ENCODE measurements around the gene CASP3.

The CASP3 gene

GRCh38 chr4:184666670-184667069 lies 17.4 kb upstream of the CASP3 start:
- no peak overlapping the region for H3K18ac ChIP-seq (ENCODE audit: low read depth in 1 of 2, low read length in 2 of 2)
- H3K4me3 ChIP-seq (ENCODE audit: insufficient read depth in 1 of 2, low read depth in 1 of 2, low read length in 2 of 2) = no peak overlapping the region
- no peak overlapping the region for H3K9ac ChIP-seq (ENCODE audit: low read length)
- no peak overlapping the region for H2BK12ac ChIP-seq (ENCODE audit: low read length in 2 of 2)
- peaks cover 11 to 48% of the 10 kb centered on the region in 2 experiments for H3K36me3 ChIP-seq (ENCODE audit: control insufficient read depth in 1 of 2, insufficient read depth in 2 of 2, low read depth in 1 of 2, low read length in 2 of 2)
- H4K8ac ChIP-seq (ENCODE audit: low read length) = no peak overlapping the region
- no peak overlapping the region for H3K27ac ChIP-seq (ENCODE audit: low read length, poor library complexity, severe bottlenecking)
- H3K4ac ChIP-seq (ENCODE audit: low read depth in 1 of 2, low read length in 2 of 2) = no peak overlapping the region
- H2AFZ ChIP-seq (ENCODE audit: low read depth, low read length) = no peak overlapping the region
- H3K4me2 ChIP-seq (ENCODE audit: low read length, poor library complexity, severe bottlenecking) = no peak overlapping the region
- no peak overlapping the region for H2BK5ac ChIP-seq (ENCODE audit: low read depth, low read length, poor library complexity, severe bottlenecking)
- H3K23ac ChIP-seq (ENCODE audit: low read length in 2 of 2) = no peak overlapping the region
- H2AK5ac ChIP-seq (ENCODE audit: low read length, severe bottlenecking) = no peak overlapping the region
- no peak for DNase-seq
- H3K27me3 ChIP-seq (ENCODE audit: control insufficient read depth in 1 of 2, insufficient read depth in 1 of 2, low read length in 2 of 2) = no peaks in the 10 kb centered on the region
- peaks cover 2% of the 10 kb centered on the region for H3K4me1 ChIP-seq (ENCODE audit: control insufficient read depth, insufficient read depth, low read depth, low read length)
- no peaks in the 10 kb centered on the region for H3K9me3 ChIP-seq (ENCODE audit: control insufficient read depth, low read length)
- no peak overlapping the region for H3K14ac ChIP-seq (ENCODE audit: low read length in 2 of 2)
- no peak overlapping the region for H2BK120ac ChIP-seq (ENCODE audit: low read depth, low read length)
- no peak overlapping the region for H4K91ac ChIP-seq (ENCODE audit: low read length)
- WGBS = 91% methylated on average over 6 of the region's 6 CpGs
- no peaks in the 10 kb centered on the region for H3K79me1 ChIP-seq (replicated peaks; ENCODE audit: low read length, poor library complexity, severe bottlenecking)
- no peak overlapping the region for H2BK15ac ChIP-seq (ENCODE audit: low read depth, poor library complexity, severe bottlenecking)

- peaks cover 11 to 57% of the 10 kb centered on the region in 2 experiments for H3K36me3 ChIP-seq (ENCODE audit: control insufficient read depth in 1 of 2, insufficient read depth in 2 of 2, low read depth in 1 of 2, low read length in 2 of 2)
- no peak overlapping the region for H2BK12ac ChIP-seq (ENCODE audit: low read length in 2 of 2)
- DNase-seq = no peak
- no peak overlapping the region for H2BK15ac ChIP-seq (ENCODE audit: low read depth, poor library complexity, severe bottlenecking)
- H3K18ac ChIP-seq (ENCODE audit: low read depth in 1 of 2, low read length in 2 of 2) = no peak overlapping the region
- 72% methylated on average over 5 of the region's 6 CpGs for WGBS
- H3K9ac ChIP-seq (ENCODE audit: low read length) = no peak overlapping the region
- H3K4me3 ChIP-seq (ENCODE audit: insufficient read depth in 1 of 2, low read depth in 1 of 2, low read length in 2 of 2) = no peak overlapping the region
- H4K8ac ChIP-seq (ENCODE audit: low read length) = no peak overlapping the region
- H3K27me3 ChIP-seq (ENCODE audit: control insufficient read depth in 1 of 2, insufficient read depth in 1 of 2, low read length in 2 of 2) = no peaks in the 10 kb centered on the region
- peaks cover 2% of the 10 kb centered on the region for H3K4me1 ChIP-seq (ENCODE audit: control insufficient read depth, insufficient read depth, low read depth, low read length)
- no peak overlapping the region for H2BK120ac ChIP-seq (ENCODE audit: low read depth, low read length)
- H3K79me1 ChIP-seq (replicated peaks; ENCODE audit: low read length, poor library complexity, severe bottlenecking) = no peaks in the 10 kb centered on the region
- no peaks in the 10 kb centered on the region for H3K9me3 ChIP-seq (ENCODE audit: control insufficient read depth, low read length)
- no peak overlapping the region for H3K4ac ChIP-seq (ENCODE audit: low read depth in 1 of 2, low read length in 2 of 2)
- H2BK5ac ChIP-seq (ENCODE audit: low read depth, low read length, poor library complexity, severe bottlenecking) = no peak overlapping the region
- H3K14ac ChIP-seq (ENCODE audit: low read length in 2 of 2) = no peak overlapping the region
- no peak overlapping the region for H4K91ac ChIP-seq (ENCODE audit: low read length)
- no peak overlapping the region for H2AK5ac ChIP-seq (ENCODE audit: low read length, severe bottlenecking)
- no peak overlapping the region for H3K4me2 ChIP-seq (ENCODE audit: low read length, poor library complexity, severe bottlenecking)
- H3K27ac ChIP-seq (ENCODE audit: low read length, poor library complexity, severe bottlenecking) = no peak overlapping the region
- H2AFZ ChIP-seq (ENCODE audit: low read depth, low read length) = no peak overlapping the region
- no peak overlapping the region for H3K23ac ChIP-seq (ENCODE audit: low read length in 2 of 2)
These were observed 15.4 kb upstream of the CASP3 start for GRCh38 chr4:184664445-184665210.

DNA sequence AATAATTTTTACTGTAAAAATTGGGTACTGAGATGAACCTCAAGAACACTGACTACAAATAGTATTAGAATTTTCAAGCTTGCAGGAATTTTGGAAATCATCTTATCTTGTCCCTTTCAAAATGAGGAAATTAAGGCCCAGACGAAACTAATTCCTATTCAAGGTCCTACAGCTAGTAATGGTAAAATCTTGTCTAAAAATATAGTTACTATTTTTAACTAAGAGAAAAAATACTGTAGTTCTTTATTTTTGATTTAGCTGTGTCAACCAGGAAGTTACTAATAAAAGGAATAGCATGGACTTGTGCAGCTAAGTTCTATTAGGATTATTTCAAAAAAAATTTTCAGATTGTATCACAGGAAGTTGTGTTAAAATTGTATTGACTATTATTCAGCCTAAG lies 13.0 kb upstream of the CASP3 start:
- H2AK5ac ChIP-seq (ENCODE audit: low read length, severe bottlenecking) = no peak overlapping the region
- no peak for DNase-seq
- no peak overlapping the region for H2BK12ac ChIP-seq (ENCODE audit: low read length in 2 of 2)
- no peak overlapping the region for H3K14ac ChIP-seq (ENCODE audit: low read length in 2 of 2)
- no peaks in the 10 kb centered on the region for H3K4me1 ChIP-seq (ENCODE audit: control insufficient read depth, insufficient read depth, low read depth, low read length)
- no peaks in the 10 kb centered on the region for H3K27me3 ChIP-seq (ENCODE audit: control insufficient read depth in 1 of 2, insufficient read depth in 1 of 2, low read length in 2 of 2)
- no peak overlapping the region for H3K27ac ChIP-seq (ENCODE audit: low read length, poor library complexity, severe bottlenecking)
- no CpG with 5 or more reads among the region's 1 CpG for WGBS
- no peak overlapping the region for H3K18ac ChIP-seq (ENCODE audit: low read depth in 1 of 2, low read length in 2 of 2)
- H2BK15ac ChIP-seq (ENCODE audit: low read depth, poor library complexity, severe bottlenecking) = no peak overlapping the region
- no peak overlapping the region for H3K4ac ChIP-seq (ENCODE audit: low read depth in 1 of 2, low read length in 2 of 2)
- no peak overlapping the region for H3K4me2 ChIP-seq (ENCODE audit: low read length, poor library complexity, severe bottlenecking)
- no peaks in the 10 kb centered on the region for H3K9me3 ChIP-seq (ENCODE audit: control insufficient read depth, low read length)
- no peak overlapping the region for H3K4me3 ChIP-seq (ENCODE audit: insufficient read depth in 1 of 2, low read depth in 1 of 2, low read length in 2 of 2)
- no peaks in the 10 kb centered on the region for H3K79me1 ChIP-seq (replicated peaks; ENCODE audit: low read length, poor library complexity, severe bottlenecking)
- no peak overlapping the region for H2BK120ac ChIP-seq (ENCODE audit: low read depth, low read length)
- no peak overlapping the region for H4K91ac ChIP-seq (ENCODE audit: low read length)
- H4K8ac ChIP-seq (ENCODE audit: low read length) = no peak overlapping the region
- no peak overlapping the region for H3K9ac ChIP-seq (ENCODE audit: low read length)
- no peak overlapping the region for H3K23ac ChIP-seq (ENCODE audit: low read length in 2 of 2)
- H2BK5ac ChIP-seq (ENCODE audit: low read depth, low read length, poor library complexity, severe bottlenecking) = no peak overlapping the region
- H2AFZ ChIP-seq (ENCODE audit: low read depth, low read length) = no peak overlapping the region
- H3K36me3 ChIP-seq (ENCODE audit: control insufficient read depth in 1 of 2, insufficient read depth in 2 of 2, low read depth in 1 of 2, low read length in 2 of 2) = peaks cover 3 to 47% of the 10 kb centered on the region in 2 experiments

GRCh38 chr4:184660978-184661377 lies 11.7 kb upstream of the CASP3 start:
- Histone ChIP-seq H3K4ac (ENCODE audit: low read depth in 1 of 2, low read length in 2 of 2) (no peak overlapping the region), H4K8ac (ENCODE audit: low read length) (no peak overlapping the region), H3K4me1 (ENCODE audit: control insufficient read depth, insufficient read depth, low read depth, low read length) (no peaks in the 10 kb centered on the region), H3K9ac (ENCODE audit: low read length) (no peak overlapping the region), H2AFZ (ENCODE audit: low read depth, low read length) (no peak overlapping the region), H3K27ac (ENCODE audit: low read length, poor library complexity, severe bottlenecking) (no peak overlapping the region), H3K79me1 (replicated peaks; ENCODE audit: low read length, poor library complexity, severe bottlenecking) (no peaks in the 10 kb centered on the region), H3K18ac (ENCODE audit: low read depth in 1 of 2, low read length in 2 of 2) (no peak overlapping the region), H3K4me2 (ENCODE audit: low read length, poor library complexity, severe bottlenecking) (no peak overlapping the region), H3K23ac (ENCODE audit: low read length in 2 of 2) (no peak overlapping the region), H2AK5ac (ENCODE audit: low read length, severe bottlenecking) (no peak overlapping the region), H3K9me3 (ENCODE audit: control insufficient read depth, low read length) (no peaks in the 10 kb centered on the region), H2BK12ac (ENCODE audit: low read length in 2 of 2) (no peak overlapping the region), H2BK15ac (ENCODE audit: low read depth, poor library complexity, severe bottlenecking) (no peak overlapping the region), H3K14ac (ENCODE audit: low read length in 2 of 2) (no peak overlapping the region), H3K36me3 (ENCODE audit: control insufficient read depth in 1 of 2, insufficient read depth in 2 of 2, low read depth in 1 of 2, low read length in 2 of 2) (peaks cover 0 to 46% of the 10 kb centered on the region in 2 experiments), H2BK120ac (ENCODE audit: low read depth, low read length) (no peak overlapping the region), H3K27me3 (ENCODE audit: control insufficient read depth in 1 of 2, insufficient read depth in 1 of 2, low read length in 2 of 2) (no peaks in the 10 kb centered on the region), H3K4me3 (ENCODE audit: insufficient read depth in 1 of 2, low read depth in 1 of 2, low read length in 2 of 2) (no peak overlapping the region), H4K91ac (ENCODE audit: low read length) (no peak overlapping the region), H2BK5ac (ENCODE audit: low read depth, low read length, poor library complexity, severe bottlenecking) (no peak overlapping the region)
- no peak for DNase-seq
